ENCODE data around the gene CAB39L. TPM values are rescaled to one million over a fixed set of nuclear protein-coding genes. Genes with fewer than 3 reads are reported as not detected.

CAB39L gene
- polyA plus RNA-seq, 1 of the 3 experiments (the other 2 are of a cell fraction) = 2.6 TPM

GRCh38 chr13:49464085-49464484 lies 20.2 kb upstream of the CAB39L start (continued):
- TF ChIP-seq IRF3 (IDR thresholded peaks at IDR 0.05; ENCODE audit: low read depth, low read length) (no peak), JUND (IDR thresholded peaks at IDR 0.05) (no peak), USF2 (IDR thresholded peaks at IDR 0.05; ENCODE audit: borderline replicate concordance, low read depth, low read length) (no peak), POLR2AphosphoS5 (IDR thresholded peaks at IDR 0.05; ENCODE audit: low read depth, low read length) (no peak), FOXM1 (IDR thresholded peaks at IDR 0.05; ENCODE audit: low read depth) (no peak), RXRA (IDR thresholded peaks at IDR 0.05; ENCODE audit: borderline replicate concordance, low read depth) (no peak), RAD21 (IDR thresholded peaks at IDR 0.05; ENCODE audit: low read length) (no peak), TEAD4 (IDR thresholded peaks at IDR 0.05; ENCODE audit: borderline replicate concordance, insufficient read depth) (no peak), MAX (IDR thresholded peaks at IDR 0.05; ENCODE audit: low read depth) (no peak)

- no peak for TF ChIP-seq USF2 (IDR thresholded peaks at IDR 0.05; ENCODE audit: borderline replicate concordance, low read depth, low read length)
- TF ChIP-seq USF1 (IDR thresholded peaks at IDR 0.05; ENCODE audit: borderline replicate concordance, low read depth) = no peak
- no peak for TF ChIP-seq MXI1 (IDR thresholded peaks at IDR 0.05; ENCODE audit: low read depth, low read length)
- TF ChIP-seq TAF1 (IDR thresholded peaks at IDR 0.05; ENCODE audit: borderline replicate concordance, low read depth, low read length) = no peak
- TF ChIP-seq FOXM1 (IDR thresholded peaks at IDR 0.05; ENCODE audit: low read depth) = no peak
- no peak for TF ChIP-seq TCF12 (IDR thresholded peaks at IDR 0.05)
- no peak for TF ChIP-seq RFX5 (IDR thresholded peaks at IDR 0.05; ENCODE audit: low read length)
- TF ChIP-seq YY1 (IDR thresholded peaks at IDR 0.05; ENCODE audit: low read depth) = no peak
- TF ChIP-seq ELF1 (IDR thresholded peaks at IDR 0.05) = no peak
- TF ChIP-seq EZH2phosphoT487 (IDR thresholded peaks at IDR 0.05; ENCODE audit: borderline replicate concordance, low read depth) = no peak
- no peak for TF ChIP-seq GABPA (IDR thresholded peaks at IDR 0.05; ENCODE audit: low read depth)
- no peak for TF ChIP-seq GATA2 (CRISPR knock-in tag; IDR thresholded peaks at IDR 0.05)
- TF ChIP-seq RAD21 (IDR thresholded peaks at IDR 0.05; ENCODE audit: low read length) = no peak
- TF ChIP-seq REST (IDR thresholded peaks at IDR 0.05; ENCODE audit: low read depth, low read length) = no peak
- H3K36me3 ChIP-seq (replicated peaks in 1 of 2; ENCODE audit: control insufficient read depth in 1 of 2, insufficient read depth in 2 of 2, low read length in 1 of 2) = peaks cover 26 to 42% of the 10 kb centered on the region in 2 experiments
- DNase-seq = no peak
- H3K4me1 ChIP-seq (ENCODE audit: control insufficient read depth in 1 of 2, insufficient read depth in 2 of 2, low read depth in 1 of 2, low read length in 1 of 2) = no peaks in the 10 kb centered on the region; a peak in 1 of 4 replicates
- H3K27ac ChIP-seq (ENCODE audit: low read depth in 2 of 2, low read length in 1 of 2) = no peak overlapping the region
- H3K9me3 ChIP-seq = no peaks in the 10 kb centered on the region
- 94% methylated on average over 1 of the region's 1 CpG for WGBS (ENCODE audit: low lambda C conversion rate)
- POLR2A ChIA-PET = no interaction called here
- no peak overlapping the region for H3K4me2 ChIP-seq
- H2AFZ ChIP-seq (ENCODE audit: low read depth) = no peak overlapping the region
- H4K20me1 ChIP-seq (ENCODE audit: insufficient read depth) = no peaks in the 10 kb centered on the region
- no peak overlapping the region for H3K4me3 ChIP-seq (ENCODE audit: low read depth in 2 of 2, low read length in 1 of 2)
- CTCF ChIA-PET = interaction anchor here (1.3 to 2.0 kb wide), 2 partner anchors 15 to 148 kb away, joined by 3 to 6 read pairs; no protein-coding TSS in a partner anchor
- no peaks in the 10 kb centered on the region for H3K9me2 ChIP-seq
- peaks cover 4% of the 10 kb centered on the region for H3F3A ChIP-seq (replicated peaks; ENCODE audit: insufficient read depth)
- H3K9ac ChIP-seq = no peak overlapping the region
- no peaks in the 10 kb centered on the region for H3K79me2 ChIP-seq (ENCODE audit: insufficient read depth)
- no peaks in the 10 kb centered on the region for H3K27me3 ChIP-seq (ENCODE audit: insufficient read depth)
Observed at GRCh38 chr13:49459580-49459979, 15.7 kb upstream of the CAB39L start.
